Measurements from ENCODE around the gene NDUFAB1. TPM values are rescaled to one million over a fixed set of nuclear protein-coding genes. Genes with fewer than 3 reads are reported as not detected.
"Not testable (repeated sequence)": the region's sequence is repeated elsewhere in the genome, so short reads cannot be mapped to it uniquely, and the experiment has no call there.

Gene NDUFAB1
- polyA plus RNA-seq, 2 of the 4 experiments (the other 2 are of a cell fraction), result 167 to 277 TPM

DNA sequence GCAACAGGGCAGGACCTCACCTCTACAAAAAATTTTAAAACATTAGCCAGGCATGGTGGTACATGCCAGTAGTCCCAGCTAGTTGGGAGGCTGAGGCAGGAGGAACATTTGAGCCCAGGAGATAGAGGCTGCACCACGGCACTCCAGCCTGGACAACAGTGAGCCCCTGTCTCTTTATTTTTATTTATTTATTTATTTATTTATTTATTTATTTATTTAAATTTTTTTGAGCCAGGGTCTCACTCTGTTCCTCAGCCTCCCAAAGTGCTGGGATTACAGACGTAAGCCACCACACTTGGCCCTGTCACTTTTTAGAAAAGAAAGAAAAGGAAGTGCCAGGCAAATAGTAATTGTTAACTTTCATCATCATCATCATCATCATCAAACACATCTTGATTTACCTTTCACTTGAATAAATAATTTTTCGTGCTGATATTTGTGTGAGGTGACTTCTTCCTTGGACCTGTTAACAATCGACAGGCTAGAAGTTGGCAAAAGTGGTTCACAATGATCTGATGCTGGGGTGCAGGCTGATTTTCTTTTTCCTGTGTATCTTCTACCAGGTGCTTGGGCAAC is 38.4 kb upstream of the NDUFAB1 start:
- Histone ChIP-seq H3K27ac (no peak overlapping the region), H3K9me3 (no peaks in the 10 kb centered on the region), H3K4me3 (no peak overlapping the region), H3K4me2 (no peak overlapping the region), H3K4me1 (peaks cover under 1% of the 10 kb centered on the region; the same call in 2 of the 3 replicates)
- 87% methylated on average over 4 of the region's 4 CpGs for WGBS (ENCODE audit: missing lambda C conversion rate)
- POLR2A ChIA-PET, result no interaction called here
- CTCF ChIA-PET, result no interaction called here
- FAIRE-seq, result no peak
- ATAC-seq, result no peak
- DNase-seq (ENCODE audit: low read depth in 1 of 2, low spot score in 1 of 2), result no peak
- TF ChIP-seq ZC3H11A (IDR thresholded peaks at IDR 0.05) (peak; percentile 46), CHD4 (IDR thresholded peaks at IDR 0.05; ENCODE audit: borderline replicate concordance) (no peak), TP53 (CRISPR knock-in tag; IDR thresholded peaks at IDR 0.05) (no peak), ZSCAN20 (CRISPR knock-in tag; IDR thresholded peaks at IDR 0.05) (no peak), JUNB (IDR thresholded peaks at IDR 0.05) (no peak)

DNA sequence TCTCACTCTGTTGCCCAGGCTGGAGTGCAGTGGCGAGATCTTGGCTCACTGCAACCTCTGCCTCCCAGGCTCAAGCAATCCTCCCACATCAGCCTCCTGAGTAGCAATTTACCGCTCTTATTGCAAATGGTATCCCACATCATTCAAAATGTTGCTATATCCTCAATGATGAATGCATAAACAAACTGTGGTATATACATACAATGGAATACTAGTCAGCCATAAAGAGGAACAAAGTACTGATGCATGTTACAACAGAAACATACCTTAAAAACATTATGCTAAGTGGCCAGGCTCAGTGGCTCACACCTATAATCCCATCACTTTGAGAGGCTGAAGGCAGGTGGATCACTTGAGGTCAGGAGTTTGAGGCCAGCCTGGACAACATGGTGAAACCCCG is 35.8 kb upstream of the NDUFAB1 start:
- H3K9me3 ChIP-seq; H3K27ac ChIP-seq; POLR2A ChIA-PET; FAIRE-seq; H3K4me3 ChIP-seq; DNase-seq (ENCODE audit: low read depth in 1 of 2, low spot score in 1 of 2); H3K4me2 ChIP-seq; ATAC-seq; H3K4me1 ChIP-seq: not testable (repeated sequence)
- CTCF ChIA-PET, result interaction anchor here (1.3 kb wide), 1 partner anchor 9 kb away, joined by 3 read pairs; the partner anchor contains the start of genes DCTN5 and PALB2
- WGBS (ENCODE audit: missing lambda C conversion rate), result 67% methylated on average over 3 of the region's 3 CpGs

DNA sequence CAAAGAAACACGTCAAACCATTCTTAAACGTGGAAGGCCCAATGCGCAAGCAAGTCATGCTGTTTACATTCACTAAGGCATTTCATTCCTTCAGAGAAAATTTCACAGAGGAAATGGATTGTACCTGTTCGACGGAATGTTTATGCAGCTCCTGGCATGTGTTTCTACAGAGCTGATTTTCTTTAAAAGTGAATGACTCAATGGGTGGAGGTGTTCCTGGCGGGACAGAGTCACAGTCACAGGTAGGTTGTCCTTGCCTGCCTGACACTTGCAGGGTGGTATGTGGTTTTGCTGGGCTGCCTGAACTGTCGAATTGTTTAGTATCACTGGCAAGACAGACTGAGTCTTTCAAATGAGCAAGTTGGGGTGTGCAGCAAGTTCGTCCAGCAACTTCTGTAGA is 33.4 kb upstream of the NDUFAB1 start:
- no peak overlapping the region for H3K4me2 ChIP-seq
- ATAC-seq, result no peak
- TF ChIP-seq ESRRA (IDR thresholded peaks at IDR 0.05; ENCODE audit: borderline replicate concordance, low read length) (no peak), ZC3H11A (IDR thresholded peaks at IDR 0.05) (no peak), GATA3 (IDR thresholded peaks at IDR 0.05; ENCODE audit: borderline replicate concordance) (no peak), CEBPB (IDR thresholded peaks at IDR 0.05) (no peak), HOXB5 (CRISPR knock-in tag; IDR thresholded peaks at IDR 0.05) (no peak), CHD4 (IDR thresholded peaks at IDR 0.05; ENCODE audit: borderline replicate concordance) (no peak), PHF8 (IDR thresholded peaks at IDR 0.05; ENCODE audit: borderline replicate concordance, low read depth) (no peak), NFE2L2 (conservative IDR thresholded peaks at IDR 0.05; ENCODE audit: low read length) (no peak), TP53 (CRISPR knock-in tag; IDR thresholded peaks at IDR 0.05) (no peak), RFX5 (IDR thresholded peaks at IDR 0.05) (no peak), SMC3 (IDR thresholded peaks at IDR 0.05) (no peak), MAFK (IDR thresholded peaks at IDR 0.05; ENCODE audit: partially characterized antibody) (no peak), SREBF2 (IDR thresholded peaks at IDR 0.05) (no peak)
- TF ChIP-seq, protein P1, sequence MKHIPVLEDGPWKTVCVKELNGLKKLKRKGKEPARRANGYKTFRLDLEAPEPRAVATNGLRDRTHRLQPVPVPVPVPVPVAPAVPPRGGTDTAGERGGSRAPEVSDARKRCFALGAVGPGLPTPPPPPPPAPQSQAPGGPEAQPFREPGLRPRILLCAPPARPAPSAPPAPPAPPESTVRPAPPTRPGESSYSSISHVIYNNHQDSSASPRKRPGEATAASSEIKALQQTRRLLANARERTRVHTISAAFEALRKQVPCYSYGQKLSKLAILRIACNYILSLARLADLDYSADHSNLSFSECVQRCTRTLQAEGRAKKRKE (CRISPR knock-in tag; IDR thresholded peaks at IDR 0.05; ENCODE audit: low read depth), result no peak
- TF ChIP-seq, protein P2, sequence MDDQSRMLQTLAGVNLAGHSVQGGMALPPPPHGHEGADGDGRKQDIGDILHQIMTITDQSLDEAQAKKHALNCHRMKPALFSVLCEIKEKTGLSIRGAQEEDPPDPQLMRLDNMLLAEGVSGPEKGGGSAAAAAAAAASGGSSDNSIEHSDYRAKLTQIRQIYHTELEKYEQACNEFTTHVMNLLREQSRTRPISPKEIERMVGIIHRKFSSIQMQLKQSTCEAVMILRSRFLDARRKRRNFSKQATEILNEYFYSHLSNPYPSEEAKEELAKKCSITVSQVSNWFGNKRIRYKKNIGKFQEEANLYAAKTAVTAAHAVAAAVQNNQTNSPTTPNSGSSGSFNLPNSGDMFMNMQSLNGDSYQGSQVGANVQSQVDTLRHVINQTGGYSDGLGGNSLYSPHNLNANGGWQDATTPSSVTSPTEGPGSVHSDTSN (IDR thresholded peaks at IDR 0.05), result no peak
- TF ChIP-seq, protein P3, sequence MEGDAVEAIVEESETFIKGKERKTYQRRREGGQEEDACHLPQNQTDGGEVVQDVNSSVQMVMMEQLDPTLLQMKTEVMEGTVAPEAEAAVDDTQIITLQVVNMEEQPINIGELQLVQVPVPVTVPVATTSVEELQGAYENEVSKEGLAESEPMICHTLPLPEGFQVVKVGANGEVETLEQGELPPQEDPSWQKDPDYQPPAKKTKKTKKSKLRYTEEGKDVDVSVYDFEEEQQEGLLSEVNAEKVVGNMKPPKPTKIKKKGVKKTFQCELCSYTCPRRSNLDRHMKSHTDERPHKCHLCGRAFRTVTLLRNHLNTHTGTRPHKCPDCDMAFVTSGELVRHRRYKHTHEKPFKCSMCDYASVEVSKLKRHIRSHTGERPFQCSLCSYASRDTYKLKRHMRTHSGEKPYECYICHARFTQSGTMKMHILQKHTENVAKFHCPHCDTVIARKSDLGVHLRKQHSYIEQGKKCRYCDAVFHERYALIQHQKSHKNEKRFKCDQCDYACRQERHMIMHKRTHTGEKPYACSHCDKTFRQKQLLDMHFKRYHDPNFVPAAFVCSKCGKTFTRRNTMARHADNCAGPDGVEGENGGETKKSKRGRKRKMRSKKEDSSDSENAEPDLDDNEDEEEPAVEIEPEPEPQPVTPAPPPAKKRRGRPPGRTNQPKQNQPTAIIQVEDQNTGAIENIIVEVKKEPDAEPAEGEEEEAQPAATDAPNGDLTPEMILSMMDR (IDR thresholded peaks at IDR 0.05), result no peak
- TF ChIP-seq, protein P4, sequence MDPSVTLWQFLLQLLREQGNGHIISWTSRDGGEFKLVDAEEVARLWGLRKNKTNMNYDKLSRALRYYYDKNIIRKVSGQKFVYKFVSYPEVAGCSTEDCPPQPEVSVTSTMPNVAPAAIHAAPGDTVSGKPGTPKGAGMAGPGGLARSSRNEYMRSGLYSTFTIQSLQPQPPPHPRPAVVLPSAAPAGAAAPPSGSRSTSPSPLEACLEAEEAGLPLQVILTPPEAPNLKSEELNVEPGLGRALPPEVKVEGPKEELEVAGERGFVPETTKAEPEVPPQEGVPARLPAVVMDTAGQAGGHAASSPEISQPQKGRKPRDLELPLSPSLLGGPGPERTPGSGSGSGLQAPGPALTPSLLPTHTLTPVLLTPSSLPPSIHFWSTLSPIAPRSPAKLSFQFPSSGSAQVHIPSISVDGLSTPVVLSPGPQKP (IDR thresholded peaks at IDR 0.05; ENCODE audit: low read depth, low read length), result no peak

More for the DNA sequence above, 33.4 kb upstream of the NDUFAB1 start:
- H3K27ac ChIP-seq, result no peak overlapping the region
- FAIRE-seq (no peak), DNase-seq (ENCODE audit: low read depth in 1 of 2, low spot score in 1 of 2) (no peak)
- H3K4me3 ChIP-seq, result no peak overlapping the region
- H3K4me1 ChIP-seq, result no peaks in the 10 kb centered on the region
- ChIA-PET POLR2A (no interaction called here), CTCF (interaction anchor here (1.0 kb wide), 1 partner anchor 11 kb away, joined by 4 read pairs; the partner anchor contains the start of genes DCTN5 and PALB2)
- WGBS (ENCODE audit: missing lambda C conversion rate), result 92% methylated on average over 8 of the region's 8 CpGs
- no peaks in the 10 kb centered on the region for H3K9me3 ChIP-seq
